Loucy (cell line): ENCODE data around the gene ENKUR.

Experiments used
- EZH2phosphoT487 ChIP-seq: fragments of 200-600 bp; IDR thresholded peaks from 2 replicates; pipeline ENCODE4 v1.6.1; 2018; ENCODE audit warnings: antibody characterized with exemption, mild to moderate bottlenecking, moderate library complexity, borderline replicate concordance
- TF ChIP-seq, protein P1 (sequence below): fragments of 200-600 bp; sonication (generic); conservative IDR thresholded peaks from 2 replicates; pipeline ENCODE4 v1.5.1; 2014; ENCODE audit warnings: mild to moderate bottlenecking, antibody characterized with exemption, low read length

DNA sequence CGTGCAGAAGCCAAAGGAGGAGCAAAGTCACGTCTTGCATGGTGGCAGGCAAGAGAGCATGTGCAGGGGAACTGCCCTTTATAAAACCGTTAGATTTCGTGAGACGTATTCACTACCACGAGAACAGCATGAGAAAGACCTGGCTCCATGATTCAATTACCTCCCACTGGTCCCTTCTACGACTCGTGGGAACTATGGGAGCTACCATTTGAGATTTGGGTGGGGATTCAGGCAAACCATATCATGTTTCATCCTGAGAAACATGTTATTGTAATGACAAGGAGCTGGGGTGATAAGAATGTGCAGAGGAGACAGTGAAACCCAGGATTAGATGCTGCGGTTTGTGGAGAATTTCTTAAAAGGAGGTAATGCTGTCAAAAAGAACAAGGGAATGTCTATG lies 34.4 kb upstream of the ENKUR start:
- TF ChIP-seq, protein P1, sequence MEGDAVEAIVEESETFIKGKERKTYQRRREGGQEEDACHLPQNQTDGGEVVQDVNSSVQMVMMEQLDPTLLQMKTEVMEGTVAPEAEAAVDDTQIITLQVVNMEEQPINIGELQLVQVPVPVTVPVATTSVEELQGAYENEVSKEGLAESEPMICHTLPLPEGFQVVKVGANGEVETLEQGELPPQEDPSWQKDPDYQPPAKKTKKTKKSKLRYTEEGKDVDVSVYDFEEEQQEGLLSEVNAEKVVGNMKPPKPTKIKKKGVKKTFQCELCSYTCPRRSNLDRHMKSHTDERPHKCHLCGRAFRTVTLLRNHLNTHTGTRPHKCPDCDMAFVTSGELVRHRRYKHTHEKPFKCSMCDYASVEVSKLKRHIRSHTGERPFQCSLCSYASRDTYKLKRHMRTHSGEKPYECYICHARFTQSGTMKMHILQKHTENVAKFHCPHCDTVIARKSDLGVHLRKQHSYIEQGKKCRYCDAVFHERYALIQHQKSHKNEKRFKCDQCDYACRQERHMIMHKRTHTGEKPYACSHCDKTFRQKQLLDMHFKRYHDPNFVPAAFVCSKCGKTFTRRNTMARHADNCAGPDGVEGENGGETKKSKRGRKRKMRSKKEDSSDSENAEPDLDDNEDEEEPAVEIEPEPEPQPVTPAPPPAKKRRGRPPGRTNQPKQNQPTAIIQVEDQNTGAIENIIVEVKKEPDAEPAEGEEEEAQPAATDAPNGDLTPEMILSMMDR: no peak
- TF ChIP-seq EZH2phosphoT487: no peak
